Measurements from ENCODE around the gene METTL14.

METTL14 gene

DNA sequence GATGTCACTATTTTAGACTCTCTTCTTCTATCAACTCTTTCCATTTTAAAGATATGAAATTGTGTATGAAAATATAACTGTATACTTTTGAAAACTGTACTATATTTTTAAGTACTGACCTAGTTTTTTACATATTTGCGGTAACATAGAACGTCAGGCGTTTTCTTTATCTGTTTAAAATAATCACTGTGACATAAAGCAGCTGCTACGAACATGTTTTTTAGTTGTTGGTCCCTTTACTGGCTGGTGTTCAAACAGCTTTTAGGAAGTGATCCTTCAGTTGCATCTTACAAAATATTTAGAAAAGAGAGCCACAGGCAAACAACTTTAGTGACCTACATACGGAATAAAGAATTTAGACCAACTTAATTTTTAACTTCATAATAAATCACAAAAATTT, 73.1 kb downstream of the METTL14 start:
- no peak for DNase-seq (ENCODE audit: low read depth in 2 of 2)

DNA sequence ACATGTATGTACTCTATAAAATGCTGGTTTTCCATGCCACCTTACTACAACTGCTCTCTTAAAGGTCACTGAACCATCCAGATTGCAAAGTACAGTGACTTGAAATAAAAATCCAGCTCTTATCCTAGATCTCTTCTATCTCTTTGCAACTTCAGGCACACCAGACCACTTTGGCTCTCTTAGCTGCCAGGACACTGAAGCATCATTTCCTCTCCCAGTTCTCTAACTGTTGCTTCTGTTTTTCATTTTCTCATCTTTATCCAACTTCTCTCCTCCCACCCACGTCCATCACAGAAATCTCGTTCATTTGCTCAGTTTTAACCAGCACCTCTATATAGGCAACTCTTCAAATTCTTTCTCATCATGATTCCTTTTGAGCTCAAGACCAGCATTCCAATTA, 74.3 kb downstream of the METTL14 start:
- DNase-seq (ENCODE audit: low read depth in 2 of 2): no peak

DNA sequence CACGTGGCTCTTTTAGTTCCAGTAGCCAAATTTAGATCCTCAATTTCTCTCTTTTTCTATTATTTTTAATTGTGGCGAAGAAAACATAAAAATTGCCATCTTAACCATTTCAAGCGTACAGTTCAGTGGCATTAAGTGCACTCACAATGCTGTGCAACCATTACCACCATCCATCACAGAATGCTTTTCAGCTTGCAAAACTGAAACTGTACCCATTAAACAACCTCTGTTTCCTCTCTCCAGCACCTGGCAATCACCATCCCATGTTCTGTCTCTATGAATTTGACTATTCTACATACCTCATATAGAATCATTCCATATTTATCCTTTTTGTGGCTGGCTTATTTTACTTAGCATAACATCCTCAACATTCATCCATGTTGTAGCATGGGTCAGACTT, 74.9 kb downstream of the METTL14 start:
- DNase-seq (ENCODE audit: low read depth in 2 of 2): no peak

DNA sequence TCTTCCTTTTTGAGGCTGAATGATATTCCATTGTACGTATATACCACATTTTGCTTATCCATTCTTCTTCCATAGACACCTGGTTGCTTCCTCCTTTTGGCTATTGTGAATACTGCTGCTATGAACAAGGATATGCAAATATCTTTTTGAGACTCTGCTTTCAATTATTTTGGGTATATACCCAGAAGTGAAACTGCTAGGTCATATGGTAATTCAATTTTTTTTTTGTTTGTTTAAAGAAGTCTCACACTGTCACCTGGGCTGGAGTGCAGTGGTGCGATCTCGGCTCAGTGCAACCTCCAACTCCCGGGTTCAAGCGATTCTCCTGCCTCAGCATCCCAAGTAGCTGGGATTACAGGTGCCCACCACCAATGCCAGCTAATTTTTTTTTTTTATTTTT, 75.3 kb downstream of the METTL14 start:
- DNase-seq (ENCODE audit: low read depth in 2 of 2): no peak

DNA sequence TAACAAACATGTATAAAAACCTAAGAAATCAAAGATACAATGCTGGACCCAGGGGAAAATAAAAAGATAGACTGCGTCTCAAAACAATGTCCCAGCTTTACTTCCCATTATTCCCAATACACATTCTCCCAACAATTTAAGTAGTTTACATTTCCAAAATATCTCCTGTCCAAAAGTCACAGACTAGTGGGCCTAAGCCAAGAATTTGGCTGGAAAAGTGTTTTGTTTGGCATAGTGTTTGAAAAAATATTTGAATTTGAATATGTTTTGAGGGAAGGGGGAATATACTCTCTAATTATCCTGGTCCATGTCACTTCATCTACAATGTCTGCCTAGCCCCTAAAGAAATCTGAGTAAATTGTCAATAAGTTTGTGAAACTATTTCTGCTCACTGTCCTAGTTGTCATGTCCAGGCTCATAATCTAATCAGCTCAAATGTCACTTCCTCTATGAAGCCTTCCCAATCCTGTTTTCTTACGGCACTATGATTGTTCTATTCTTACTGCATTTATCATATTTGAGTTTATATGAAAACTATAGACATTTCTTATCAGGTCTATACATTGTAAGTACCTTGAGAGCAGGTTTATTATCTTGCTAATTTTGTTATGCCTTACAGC, 76.3 kb downstream of the METTL14 start:
- no peak for DNase-seq (ENCODE audit: low read depth in 2 of 2)

DNA sequence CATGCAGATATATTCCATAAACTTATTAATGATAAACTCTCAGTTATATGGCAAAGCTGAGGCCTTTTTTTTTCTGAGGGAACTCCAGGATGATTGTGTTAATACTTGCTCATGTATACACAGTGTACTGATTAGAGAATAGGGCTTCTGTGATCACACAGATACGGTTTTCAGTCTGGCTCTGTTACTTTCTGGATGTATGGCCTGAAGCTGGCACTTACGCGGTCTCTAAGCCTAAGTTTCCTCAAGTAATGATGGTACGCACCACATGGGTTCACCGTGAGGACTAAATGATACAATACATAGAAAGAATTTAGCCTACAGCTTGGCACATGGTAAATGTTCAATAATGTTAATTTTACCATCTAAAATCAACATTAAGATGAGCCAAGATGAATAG, 77.0 kb downstream of the METTL14 start:
- DNase-seq (ENCODE audit: low read depth in 2 of 2): no peak

DNA sequence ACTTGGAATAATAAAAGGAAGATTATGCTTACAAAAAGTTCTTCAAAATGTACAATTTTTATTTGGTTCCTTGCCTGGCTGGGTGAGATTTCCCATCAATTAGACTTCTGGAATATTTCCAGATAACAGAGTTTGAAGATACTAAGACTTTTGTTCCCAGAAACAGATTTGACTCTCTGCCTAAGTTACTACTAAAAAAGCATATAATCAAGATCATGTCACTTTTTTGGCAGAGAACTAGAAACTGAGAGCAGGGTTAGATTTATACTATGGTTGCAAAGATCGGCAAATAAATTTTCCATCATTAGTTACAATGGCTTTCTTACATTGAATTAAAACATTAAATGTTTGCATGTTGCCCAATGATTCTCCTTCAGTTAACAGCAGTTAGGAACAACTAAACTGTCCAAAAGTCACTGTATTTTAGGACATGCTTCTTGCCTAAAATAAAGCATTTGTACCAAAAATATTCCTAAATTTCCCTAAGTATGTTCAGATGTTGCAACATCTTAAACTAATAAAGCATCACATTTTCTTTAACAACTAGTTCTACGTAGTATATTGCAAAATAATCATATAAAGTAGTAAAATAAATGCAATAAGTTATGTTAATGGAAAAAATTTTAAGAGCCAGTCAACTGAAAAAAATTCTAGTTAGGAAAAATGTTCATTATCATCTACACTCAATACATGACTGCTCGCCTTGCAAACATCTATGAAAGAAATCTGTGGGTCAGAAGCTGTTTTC, 77.7 kb downstream of the METTL14 start:
- DNase-seq (ENCODE audit: low read depth in 2 of 2): no peak
